Ishikawa (cell line): ENCODE measurements around the gene FAM83G.

Experiments
- CEBPB ChIP-seq: IDR thresholded peaks from 2 replicates; pipeline ENCODE4 v1.6.1; 2012
- CREB1 ChIP-seq: IDR thresholded peaks from 2 replicates; pipeline ENCODE4 v1.6.1; 2012; ENCODE audit warnings: low read depth
- EGR1 ChIP-seq: IDR thresholded peaks from 2 replicates; pipeline ENCODE4 v1.6.1; 2012
- EP300 ChIP-seq: IDR thresholded peaks from 2 replicates; pipeline ENCODE4 v1.6.1; 2012; ENCODE audit warnings: borderline replicate concordance
- FOXM1 ChIP-seq: IDR thresholded peaks from 2 replicates; pipeline ENCODE4 v1.6.1; 2012; ENCODE audit warnings: low read depth, borderline replicate concordance
- MAX ChIP-seq: IDR thresholded peaks from 2 replicates; pipeline ENCODE4 v1.6.1; 2012
- NFIC ChIP-seq: IDR thresholded peaks from 2 replicates; pipeline ENCODE4 v1.6.1; 2012
- RAD21 ChIP-seq: IDR thresholded peaks from 2 replicates; pipeline ENCODE4 v1.6.1; 2012; ENCODE audit warnings: low read depth
- REST ChIP-seq: IDR thresholded peaks from 2 replicates; pipeline ENCODE4 v1.6.1; 2012; ENCODE audit warnings: low read depth, mild to moderate bottlenecking
- TAF1 ChIP-seq: IDR thresholded peaks from 2 replicates; pipeline ENCODE4 v1.6.1; 2012; ENCODE audit warnings: low read depth, mild to moderate bottlenecking
- TEAD4 ChIP-seq: IDR thresholded peaks from 2 replicates; pipeline ENCODE4 v1.6.1; 2012
- USF1 ChIP-seq: IDR thresholded peaks from 2 replicates; pipeline ENCODE4 v1.6.1; 2012
- YY1 ChIP-seq: IDR thresholded peaks from 2 replicates; pipeline ENCODE4 v1.6.1; 2012; ENCODE audit warnings: low read depth

GRCh38 chr17:18937981-18938691 lies 66.4 kb downstream of the FAM83G start:
- TF ChIP-seq YY1 (no peak), FOXM1 (no peak), REST (no peak), MAX (no peak), EP300 (no peak), TAF1 (no peak), NFIC (no peak), RAD21 (no peak), CEBPB (no peak), EGR1 (no peak), CREB1 (no peak), USF1 (no peak), TEAD4 (no peak)
